Endothelial cell of umbilical vein (primary cell): ENCODE data around the gene CNOT6L. TPM values are rescaled to one million over a fixed set of nuclear protein-coding genes. Genes with fewer than 3 reads are reported as not detected.

Experiments
- BruUV-seq: library from RNA; stranded (reverse); fragments of 400-500 nt; replicated peaks from 2 replicates; lab custom pipeline; 2021; lab: Mats Ljungman, UMichigan
- CTCF ChIA-PET: fragments of 300-600, 350-600 bp; sonication (Branson Sonifier 250); formaldehyde crosslinking; loops from one replicate; lab custom pipeline; 2021; ENCODE audit warnings: antibody characterized with exemption, inconsistent platforms; lab: Charles Lee
- POLR2A ChIA-PET: fragments of 300-600, 350-600 bp; sonication (Branson Sonifier 250); formaldehyde crosslinking; loops from one replicate; lab custom pipeline; 2021; ENCODE audit warnings: antibody characterized with exemption, inconsistent platforms; lab: Charles Lee
- DNase-seq: peaks from one replicate; pipeline ENCODE4 v3.0.0-alpha.2; 2011; ENCODE audit warnings: low read depth, low spot score
- FAIRE-seq: peaks from 2 replicates; lab custom pipeline; 2011; peaks lifted over from hg19 to GRCh38; lab: Jason Lieb, UNC
- H2AFZ ChIP-seq: 2 replicates; pipeline ENCODE4 v1.6.0; 2012; ENCODE audit warnings: low read depth, low read length, control low read depth, inconsistent platforms
- H3K27ac ChIP-seq: 2 replicates; pipeline ENCODE4 v1.5.1; 2011; ENCODE audit warnings: low read depth, mild to moderate bottlenecking, control low read depth, low read length, moderate library complexity; ENCODE audit not compliant: insufficient read depth
- H3K27me3 ChIP-seq, 2 experiments: 2 replicates each; pipeline versions ENCODE4 v1.6.0 to v1.6.1; 2011; ENCODE audit warnings: low read length in 2 of 2, mixed read lengths in 1 of 2; ENCODE audit not compliant: control insufficient read depth in 2 of 2, insufficient read depth in 2 of 2
- H3K36me3 ChIP-seq, 2 experiments: 2 replicates in 1 of 2; 3 replicates in 1 of 2; pipeline ENCODE4 v1.5.1; 2011; ENCODE audit warnings: low read length in 2 of 2, mild to moderate bottlenecking in 1 of 2, moderate library complexity in 1 of 2; ENCODE audit not compliant: control insufficient read depth in 2 of 2, insufficient read depth in 2 of 2; ENCODE audit errors: extremely low read depth in 1 of 2
- H3K4me1 ChIP-seq: 3 replicates; pipeline ENCODE4 v1.5.1; 2011; ENCODE audit warnings: mild to moderate bottlenecking, low read length; ENCODE audit not compliant: control insufficient read depth, insufficient read depth; ENCODE audit errors: extremely low read depth
- H3K4me2 ChIP-seq: 2 replicates; pipeline ENCODE4 v1.6.1; 2011; ENCODE audit warnings: low read length, control low read depth, mixed read lengths; ENCODE audit not compliant: insufficient read depth
- H3K4me3 ChIP-seq, 3 experiments: fragments of 200-600 bp in 1 of 3; sonication (generic), shearing (Covaris generic) in 1 of 3; replicated peaks in 1 of 3; 2 replicates each; pipeline ENCODE4 v1.5.1; 2011 to 2016; ENCODE audit warnings: control low read depth in 3 of 3, low read length in 3 of 3, mild to moderate bottlenecking in 2 of 3, inconsistent platforms in 1 of 3, low read depth in 1 of 3, moderate library complexity in 1 of 3; ENCODE audit not compliant: insufficient read depth in 1 of 3
- H3K79me2 ChIP-seq: 2 replicates; pipeline ENCODE4 v1.6.0; 2012; ENCODE audit warnings: low read length, inconsistent platforms; ENCODE audit not compliant: control insufficient read depth, insufficient read depth
- H3K9ac ChIP-seq: replicated peaks from 2 replicates; pipeline ENCODE3; 2011; ENCODE audit warnings: low read length, control low read depth; ENCODE audit not compliant: insufficient read depth; ENCODE audit errors: extremely low read depth
- H3K9me1 ChIP-seq: replicated peaks from 3 replicates; pipeline ENCODE4 v1.6.0; 2011; ENCODE audit warnings: mild to moderate bottlenecking, low read length; ENCODE audit not compliant: control insufficient read depth, insufficient read depth; ENCODE audit errors: extremely low read depth
- H3K9me3 ChIP-seq: replicated peaks from 2 replicates; pipeline ENCODE4 v1.5.1; 2012; ENCODE audit warnings: low read length, inconsistent platforms; ENCODE audit not compliant: control insufficient read depth, insufficient read depth
- H4K20me1 ChIP-seq: replicated peaks from 2 replicates; pipeline ENCODE3; 2011; ENCODE audit warnings: mild to moderate bottlenecking, low read length; ENCODE audit not compliant: control insufficient read depth, insufficient read depth; ENCODE audit errors: extremely low read depth
- CTCF ChIP-seq, 2 donors: IDR thresholded peaks; 1 replicate in 1 of 2; 2 replicates in 1 of 2; pipeline ENCODE4 v1.5.1; 2011; ENCODE audit warnings: low read length in 2 of 2, mild to moderate bottlenecking in 2 of 2, moderate library complexity in 2 of 2, control low read depth in 1 of 2, inconsistent platforms in 1 of 2, low read depth in 1 of 2; ENCODE audit not compliant: insufficient read depth in 1 of 2; ENCODE audit errors: extremely low read depth in 1 of 2
- EZH2 ChIP-seq: IDR thresholded peaks from 2 replicates; pipeline ENCODE4 v1.6.1; 2012; ENCODE audit warnings: borderline replicate concordance, low read depth, mild to moderate bottlenecking, moderate library complexity, low read length, inconsistent platforms; ENCODE audit not compliant: severe bottlenecking
- FOS ChIP-seq: IDR thresholded peaks from 2 replicates; pipeline ENCODE4 v1.6.1; 2011; ENCODE audit warnings: mild to moderate bottlenecking, low read length, moderate library complexity, borderline replicate concordance; ENCODE audit not compliant: insufficient read depth
- GATA2 ChIP-seq: IDR thresholded peaks from 2 replicates; pipeline ENCODE4 v1.7.0; 2011; ENCODE audit warnings: low read depth, mild to moderate bottlenecking, moderate library complexity, mixed read lengths, low read length; ENCODE audit not compliant: insufficient read length, insufficient read depth
- JUN ChIP-seq: IDR thresholded peaks from 2 replicates; pipeline ENCODE4 v1.6.1; 2011; ENCODE audit warnings: borderline replicate concordance, low read depth; ENCODE audit not compliant: insufficient read length, insufficient read depth
- MAX ChIP-seq: IDR thresholded peaks from 2 replicates; pipeline ENCODE4 v1.6.1; 2011; ENCODE audit not compliant: insufficient read depth, insufficient read length
- POLR2A ChIP-seq: IDR thresholded peaks from 2 replicates; pipeline ENCODE4 v1.6.1; 2012; ENCODE audit warnings: low read depth, mild to moderate bottlenecking, control low read depth, low read length
- POLR2AphosphoS5 ChIP-seq: IDR thresholded peaks from 2 replicates; pipeline ENCODE4 v1.6.1; 2012; ENCODE audit warnings: low read depth, mild to moderate bottlenecking, control low read depth, low read length, moderate library complexity; ENCODE audit not compliant: insufficient read depth
- dilution Hi-C: fragments of 300-500 bp; cut with MboI; formaldehyde crosslinking; loops from one replicate; pipeline ENCODE4 v1.15.0; 2019; ENCODE audit warnings: low sequenced_read_pairs; ENCODE audit not compliant: extremely low pct_ligation_motif_present
- intact Hi-C: fragments of 100-400 bp; cut with micrococcal nuclease; formaldehyde crosslinking; loops from one replicate; pipeline ENCODE4 v1.10.0; 2022
- polyA plus RNA-seq, 4 experiments: library from polyadenylated mRNA; depleted of rRNA in 3 of 4; stranded (reverse) in 3 of 4; unstranded in 1 of 4; fragments of >200 nt; gene quantifications; 2 replicates each; pipeline versions ENCODE4 v1.2.1 to v1.2.3, GENCODE V29; 2011 to 2012; ENCODE audit warnings: missing spikeins in 1 of 4
- total RNA-seq: library from RNA; stranded (reverse); gene quantifications from 2 replicates; pipeline ENCODE4 v1.2.3, GENCODE V29; 2021

Gene CNOT6L
- total and polyA plus RNA-seq, 2 donors (not counting 3 experiments of a cell fraction or from before 2014, with no cell fraction given), result 8.5 to 60.7 TPM

GRCh38 chr4:77745792-77746191 is 73.4 kb downstream of the CNOT6L start:
- DNase-seq (no peak), FAIRE-seq (no peak)
- dilution Hi-C loops (no loop called here), intact Hi-C loops (no loop called here)
- no peak overlapping the region for H3K9ac ChIP-seq
- no TSS peak for BruUV-seq
- H3K4me3 ChIP-seq, result no peak overlapping the region
- H3K27ac ChIP-seq, result no peak overlapping the region
- H3K79me2 ChIP-seq, result peaks cover 3% of the 10 kb centered on the region
- POLR2A ChIA-PET, result no interaction called here
- H3K9me1 ChIP-seq, result no peaks in the 10 kb centered on the region
- no peak overlapping the region for H2AFZ ChIP-seq
- H4K20me1 ChIP-seq, result peaks cover 2% of the 10 kb centered on the region
- no peak overlapping the region for H3K4me2 ChIP-seq
- no peaks in the 10 kb centered on the region for H3K4me1 ChIP-seq
- TF ChIP-seq EZH2 (no peak), GATA2 (no peak), JUN (no peak), CTCF (IDR thresholded peaks at IDR 0.05; ENCODE audit: extremely low read depth in 1 of 2, insufficient read depth in 1 of 2, low read depth in 1 of 2, low read length in 2 of 2) (no peak), POLR2A (no peak), FOS (no peak), POLR2AphosphoS5 (no peak), MAX (no peak)
- H3K9me3 ChIP-seq, result no peaks in the 10 kb centered on the region
- CTCF ChIA-PET, result no interaction called here
- H3K27me3 ChIP-seq, result no peaks in the 10 kb centered on the region
- H3K36me3 ChIP-seq, result peaks cover 0 to 4% of the 10 kb centered on the region in 2 experiments
